AG04450 (cell line): ENCODE measurements around the gene OSMR. TPM values are rescaled to one million over a fixed set of nuclear protein-coding genes. Genes with fewer than 3 reads are reported as not detected.

Source experiments
- CTCF ChIA-PET: fragments of 300-600, 350-600 bp; formaldehyde crosslinking; extraction: SDS; loops from one replicate; lab custom pipeline; 2022; ENCODE audit warnings: antibody characterized with exemption, inconsistent platforms; lab: Charles Lee
- POLR2A ChIA-PET: fragments of 350-600 bp; formaldehyde crosslinking; extraction: SDS; loops from one replicate; lab custom pipeline; 2021; ENCODE audit warnings: antibody characterized with exemption, inconsistent platforms; lab: Yijun Ruan, JAX
- DNase-seq: peaks from one replicate; pipeline ENCODE4 v3.0.0-alpha.2; 2011; ENCODE audit warnings: low read depth, low spot score
- H3K27ac ChIP-seq: one replicate; pipeline ENCODE4 v1.5.1; 2012; ENCODE audit warnings: low read depth, low read length, control low read depth
- H3K27me3 ChIP-seq: one replicate; pipeline ENCODE4 v1.6.0; 2012; ENCODE audit warnings: low read length; ENCODE audit not compliant: control insufficient read depth, insufficient read depth
- H3K4me3 ChIP-seq: 2 replicates; pipeline ENCODE4 v1.5.1; 2011; ENCODE audit warnings: mild to moderate bottlenecking, low read depth, low read length, control low read depth
- H3K9me3 ChIP-seq: 2 replicates; pipeline ENCODE4 v1.5.1; 2012; ENCODE audit warnings: low read length; ENCODE audit not compliant: control insufficient read depth, insufficient read depth
- CTCF ChIP-seq: IDR thresholded peaks from 2 replicates; pipeline ENCODE4 v1.5.1; 2011; ENCODE audit warnings: low read depth, low read length, control low read depth, inconsistent platforms
- polyA plus RNA-seq: library from polyadenylated mRNA; depleted of rRNA; stranded (reverse); fragments of >200 nt; gene quantifications from 2 replicates; pipeline ENCODE4 v1.2.3, GENCODE V29; 2011

The OSMR gene
- polyA plus RNA-seq, 1 experiment, result 100 TPM

GRCh38 chr5:38896760-38897159 lies 50.9 kb downstream of the OSMR start:
- no peaks in the 10 kb centered on the region for H3K27me3 ChIP-seq
- H3K9me3 ChIP-seq, result no peaks in the 10 kb centered on the region; the same call in 1 of the 2 replicates
- no peak for DNase-seq
- POLR2A ChIA-PET, result no interaction called here
- no peak for TF ChIP-seq CTCF
- no peak overlapping the region for H3K27ac ChIP-seq
- H3K4me3 ChIP-seq, result no peak overlapping the region
- CTCF ChIA-PET, result no interaction called here

- POLR2A ChIA-PET, result no interaction called here
- H3K27ac ChIP-seq, result no peak overlapping the region
- no peak for DNase-seq
- H3K4me3 ChIP-seq, result no peak overlapping the region
- CTCF ChIA-PET, result no interaction called here
- no peak for TF ChIP-seq CTCF
- H3K27me3 ChIP-seq, result no peaks in the 10 kb centered on the region
- peaks cover 7% of the 10 kb centered on the region; the same call in 1 of the 2 replicates for H3K9me3 ChIP-seq
Measured at GRCh38 chr5:38899936-38900335, 54.1 kb downstream of the OSMR start.

GRCh38 chr5:38905516-38905915 lies 59.7 kb downstream of the OSMR start:
- ChIA-PET CTCF (interaction anchor here (1.9 kb wide), 1 partner anchor 16 kb away, joined by 4 read pairs; no protein-coding TSS in a partner anchor), POLR2A (no interaction called here)
- Histone ChIP-seq H3K27me3 (no peaks in the 10 kb centered on the region), H3K27ac (no peak overlapping the region), H3K9me3 (peaks cover 7% of the 10 kb centered on the region), H3K4me3 (no peak overlapping the region)
- no peak for DNase-seq
- no peak for TF ChIP-seq CTCF

GRCh38 chr5:38906503-38906902 lies 60.7 kb downstream of the OSMR start:
- Histone ChIP-seq H3K27me3 (no peaks in the 10 kb centered on the region), H3K27ac (no peak overlapping the region), H3K4me3 (no peak overlapping the region), H3K9me3 (peaks cover 7% of the 10 kb centered on the region)
- TF ChIP-seq CTCF, result no peak
- ChIA-PET CTCF (no interaction called here), POLR2A (no interaction called here)
- DNase-seq, result no peak

GRCh38 chr5:38911933-38912332 lies 66.1 kb downstream of the OSMR start:
- Histone ChIP-seq H3K9me3 (no peaks in the 10 kb centered on the region; the same call in 1 of the 2 replicates), H3K4me3 (no peak overlapping the region), H3K27me3 (no peaks in the 10 kb centered on the region), H3K27ac (no peak overlapping the region)
- CTCF ChIA-PET, result interaction anchor here (0.6 to 1.1 kb wide), 2 partner anchors 10 to 51 kb away, joined by 3 read pairs; no protein-coding TSS in a partner anchor
- DNase-seq, result no peak
- TF ChIP-seq CTCF, result no peak
- POLR2A ChIA-PET, result no interaction called here
